Mammary epithelial cell (primary cell): Measurements from ENCODE around the gene TUBA1C.

Experiments
- EZH2 ChIP-seq: IDR thresholded peaks from 2 replicates; pipeline ENCODE4 v1.6.1; 2012; ENCODE audit warnings: low read length, inconsistent platforms, borderline replicate concordance
- TF ChIP-seq, protein P1 (sequence below), 2 donors: IDR thresholded peaks in 1 of 2; conservative IDR thresholded peaks in 1 of 2; 2 replicates each; pipeline ENCODE4 v1.5.1; 2011 to 2012; ENCODE audit warnings: inconsistent platforms in 2 of 2, low read length in 2 of 2, mild to moderate bottlenecking in 2 of 2, control low read depth in 1 of 2, low read depth in 1 of 2; ENCODE audit not compliant: insufficient read depth in 1 of 2; ENCODE audit errors: extremely low read depth in 1 of 2

DNA sequence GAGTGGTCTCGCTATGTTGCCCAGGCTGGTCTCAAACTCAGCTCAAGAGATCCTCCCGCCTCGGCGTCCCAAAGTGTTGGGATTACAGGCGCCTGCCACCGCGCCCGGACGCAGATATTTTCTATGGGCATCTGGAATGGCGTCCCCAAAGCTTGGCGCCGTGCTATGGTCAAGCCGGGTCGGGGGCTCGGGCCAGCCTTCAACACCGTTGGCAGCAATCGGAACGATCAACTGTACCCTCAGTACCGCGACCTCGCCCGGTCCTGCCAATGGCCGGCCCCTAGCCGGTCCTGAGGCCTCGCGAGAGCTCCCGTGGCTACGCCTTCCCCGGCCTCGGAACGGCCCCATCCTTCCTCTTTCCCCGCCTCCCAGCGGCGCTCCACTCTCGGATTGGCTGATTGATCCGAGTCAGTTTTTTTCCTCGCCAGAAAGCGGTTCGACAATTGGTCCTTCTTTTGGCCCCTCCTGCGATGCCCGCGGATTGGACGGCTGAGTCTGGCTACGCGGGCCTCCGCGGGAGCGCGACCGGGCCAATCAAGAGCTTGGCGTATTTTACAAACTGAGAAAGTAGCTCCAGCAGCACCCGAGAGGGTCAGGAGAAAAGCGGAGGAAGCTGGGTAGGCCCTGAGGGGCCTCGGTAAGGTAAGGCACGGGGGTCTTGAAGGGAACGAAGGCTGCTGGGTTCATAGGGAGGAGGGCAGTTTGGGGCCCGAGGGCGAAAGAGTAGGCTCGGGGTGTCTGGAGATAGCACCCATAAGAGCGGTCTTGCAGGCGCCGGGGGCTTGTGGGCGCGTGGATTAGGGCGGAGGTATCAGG, 58.0 kb downstream of the TUBA1C start, which contains the start of gene TROAP:
- TF ChIP-seq, protein P1, sequence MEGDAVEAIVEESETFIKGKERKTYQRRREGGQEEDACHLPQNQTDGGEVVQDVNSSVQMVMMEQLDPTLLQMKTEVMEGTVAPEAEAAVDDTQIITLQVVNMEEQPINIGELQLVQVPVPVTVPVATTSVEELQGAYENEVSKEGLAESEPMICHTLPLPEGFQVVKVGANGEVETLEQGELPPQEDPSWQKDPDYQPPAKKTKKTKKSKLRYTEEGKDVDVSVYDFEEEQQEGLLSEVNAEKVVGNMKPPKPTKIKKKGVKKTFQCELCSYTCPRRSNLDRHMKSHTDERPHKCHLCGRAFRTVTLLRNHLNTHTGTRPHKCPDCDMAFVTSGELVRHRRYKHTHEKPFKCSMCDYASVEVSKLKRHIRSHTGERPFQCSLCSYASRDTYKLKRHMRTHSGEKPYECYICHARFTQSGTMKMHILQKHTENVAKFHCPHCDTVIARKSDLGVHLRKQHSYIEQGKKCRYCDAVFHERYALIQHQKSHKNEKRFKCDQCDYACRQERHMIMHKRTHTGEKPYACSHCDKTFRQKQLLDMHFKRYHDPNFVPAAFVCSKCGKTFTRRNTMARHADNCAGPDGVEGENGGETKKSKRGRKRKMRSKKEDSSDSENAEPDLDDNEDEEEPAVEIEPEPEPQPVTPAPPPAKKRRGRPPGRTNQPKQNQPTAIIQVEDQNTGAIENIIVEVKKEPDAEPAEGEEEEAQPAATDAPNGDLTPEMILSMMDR (conservative IDR thresholded peaks at IDR 0.05 in 1 of 2, IDR thresholded peaks at IDR 0.05 in 1 of 2; ENCODE audit: extremely low read depth in 1 of 2, insufficient read depth in 1 of 2, low read depth in 1 of 2, low read length in 2 of 2) = no peak
- no peak for TF ChIP-seq EZH2
